K562 (cell line): ENCODE data around the gene ALG1. TPM values are rescaled to one million over a fixed set of nuclear protein-coding genes. Genes with fewer than 3 reads are reported as not detected.
A peak's percentile ranks its signal among the peaks of the same experiment; 100 is the strongest.

Source experiments
- ARNT ChIP-seq, 2 experiments: fragments of 450-650 bp; IDR thresholded peaks; 2 replicates each; pipeline ENCODE4 v1.6.1; 2016; ENCODE audit warnings: mild to moderate bottlenecking in 1 of 2
- CREBBP ChIP-seq: IDR thresholded peaks from one replicate; pipeline ENCODE4 v1.6.1; 2012; ENCODE audit warnings: low read depth, mild to moderate bottlenecking, control low read depth, inconsistent platforms, low read length
- DACH1 ChIP-seq: fragments of 450-650 bp; IDR thresholded peaks from 2 replicates; pipeline ENCODE4 v1.6.1; 2018; ENCODE audit not compliant: partially characterized antibody
- ELF1 ChIP-seq: fragments of 200-800 bp; sonication (Bioruptor generic); IDR thresholded peaks from 2 replicates; pipeline ENCODE4 v1.6.1; 2016; ENCODE audit warnings: missing genetic modification characterization, missing compliant biosample characterization
- HIVEP1 ChIP-seq: fragments of 250-450 bp; sonication (Bioruptor Pico); IDR thresholded peaks from 2 replicates; pipeline ENCODE4 v1.4.0; 2020; ENCODE audit warnings: mild to moderate bottlenecking
- HMG20B ChIP-seq: fragments of 250-450 bp; sonication (Bioruptor Pico); IDR thresholded peaks from 2 replicates; pipeline ENCODE4 v1.5.0; 2021; ENCODE audit warnings: mild to moderate bottlenecking
- HOMEZ ChIP-seq: fragments of 250-450 bp; sonication (Bioruptor Pico); IDR thresholded peaks from 2 replicates; pipeline ENCODE4 v1.4.0; 2020; ENCODE audit warnings: mild to moderate bottlenecking, moderate library complexity
- LARP7 ChIP-seq: fragments of 450-650 bp; IDR thresholded peaks from 2 replicates; pipeline ENCODE4 v1.6.1; 2016
- MEF2A ChIP-seq: IDR thresholded peaks from 2 replicates; pipeline ENCODE4 v1.6.1; 2011; ENCODE audit warnings: low read depth, mild to moderate bottlenecking, low read length, moderate library complexity; ENCODE audit not compliant: control insufficient read depth
- MXI1 ChIP-seq: IDR thresholded peaks from 2 replicates; pipeline ENCODE4 v1.6.1; 2011; ENCODE audit warnings: low read depth, mild to moderate bottlenecking, improper control_type of control experiment, low read length
- PML ChIP-seq: IDR thresholded peaks from 2 replicates; pipeline ENCODE4 v1.6.1; 2012; ENCODE audit warnings: low read length, inconsistent platforms
- STAT6 ChIP-seq: sonication (generic); formaldehyde crosslinking; IDR thresholded peaks from 2 replicates; pipeline ENCODE4 v1.8.1; 2023; ENCODE audit warnings: mild to moderate bottlenecking, missing genetic modification reagents
- THAP7 ChIP-seq: fragments of 250-450 bp; sonication (Bioruptor Pico); IDR thresholded peaks from 2 replicates; pipeline ENCODE4 v1.5.0; 2021
- TRIM25 ChIP-seq: fragments of 450-650 bp; IDR thresholded peaks from 2 replicates; pipeline ENCODE4 v1.7.0; 2016; ENCODE audit warnings: borderline replicate concordance
- U2AF1 ChIP-seq: fragments of 200-400 bp; formaldehyde crosslinking; optimal IDR thresholded peaks from 2 replicates; pipeline ENCODE3; 2017; ENCODE audit warnings: mild to moderate bottlenecking, low read depth, low read length, moderate library complexity
- ZNF512 ChIP-seq: IDR thresholded peaks from 2 replicates; pipeline ENCODE4 v1.6.1; 2016; ENCODE audit warnings: missing genetic modification characterization, missing compliant biosample characterization
- ZNF77 ChIP-seq: fragments of 250-450 bp; sonication (Bioruptor Pico); IDR thresholded peaks from 2 replicates; pipeline ENCODE4 v1.5.0; 2020
- polyA plus RNA-seq, 8 experiments: library from polyadenylated mRNA; depleted of rRNA in 4 of 8; stranded (reverse) in 5 of 8; unstranded in 3 of 8; fragments of >200 nt; fragmentation: Nextera tagmentation in 2 of 8; fragmentation: Illumina TruSeq in 1 of 8; extraction: Ambion mirVana in 2 of 8; extraction: Trizol in 1 of 8; gene quantifications; 2 replicates each; pipeline versions ENCODE4 v1.2.1 to v1.2.3, GENCODE V29; 2011 to 2014; ENCODE audit warnings: inconsistent platforms in 1 of 8, missing spikeins in 1 of 8
- total RNA-seq, 7 experiments: library from RNA; depleted of rRNA in 6 of 7; stranded (reverse); fragments of >200 nt in 6 of 7; fragmentation: Illumina TruSeq in 2 of 7; extraction: Trizol in 2 of 7; gene quantifications; 2 replicates each; pipeline versions ENCODE4 v1.2.1 to v1.2.3, GENCODE V29; 2011 to 2021; ENCODE audit warnings: low replicate concordance in 1 of 7

Gene ALG1
- total and polyA plus RNA-seq, 9 of the 15 experiments (the other 6 are each of a cell fraction or from before 2014, with no cell fraction given): 1.1 to 26.4 (median 18.3) TPM

GRCh38 chr16:5071681-5072333 is at the start of gene ALG1 (continued):
- TF ChIP-seq TRIM25 (no peak), STAT6 (CRISPR knock-in tag) (no peak), LARP7 (no peak), MXI1 (peak; percentile 34; the same call in 1 of the 2 replicates), U2AF1 (no peak), HMG20B (no peak), ARNT (IDR thresholded peaks at IDR 0.05) (no peak), THAP7 (CRISPR knock-in tag) (peak; percentile 49; the same call in 1 of the 2 replicates), ZNF512 (no peak), DACH1 (no peak), MEF2A (no peak), PML (no peak), ELF1 (tag) (peak; percentile 58; the same call in 1 of the 2 replicates), CREBBP (no peak), HIVEP1 (CRISPR knock-in tag) (peak; percentile 14; the same call in 1 of the 2 replicates), ZNF77 (no peak), HOMEZ (no peak)
